Effector memory CD8-positive, alpha-beta T cell (primary cell): ENCODE measurements around the gene ROCK2.
"Not testable (repeated sequence)": the region's sequence is repeated elsewhere in the genome, so short reads cannot be mapped to it uniquely, and the experiment has no call there.

Experiments
- ATAC-seq: fragments of 150-1000 bp; cut with Tn5 transposase; replicated peaks from 2 replicates; pipeline ENCODE4 v1.10.0; 2021; ENCODE audit warnings: mild to moderate bottlenecking, moderate library complexity
- DNase-seq, 3 experiments: peaks; one replicate each; pipeline ENCODE4 v3.0.0; 2021
- H3K27ac Mint-ChIP-seq, 2 donors: one replicate each; pipeline ENCODE4 v1.8.0; 2022; ENCODE audit warnings: mild to moderate bottlenecking in 2 of 2, mixed read lengths in 2 of 2, moderate library complexity in 2 of 2
- H3K27me3 Mint-ChIP-seq, 2 donors: one replicate each; pipeline ENCODE4 v1.8.0; 2022; ENCODE audit warnings: mixed read lengths in 2 of 2
- H3K36me3 Mint-ChIP-seq: one replicate; pipeline ENCODE4 v1.8.0; 2022; ENCODE audit warnings: mild to moderate bottlenecking, moderate library complexity, mixed read lengths; ENCODE audit not compliant: insufficient read depth
- H3K4me1 Mint-ChIP-seq, 2 donors: one replicate each; pipeline ENCODE4 v1.8.0; 2022; ENCODE audit warnings: low read depth in 2 of 2, mixed read lengths in 2 of 2
- H3K4me3 Mint-ChIP-seq, 2 donors: one replicate each; pipeline ENCODE4 v1.8.0; 2022; ENCODE audit warnings: mild to moderate bottlenecking in 2 of 2, mixed read lengths in 2 of 2, moderate library complexity in 2 of 2
- H3K9me3 Mint-ChIP-seq, 2 donors: one replicate each; pipeline ENCODE4 v1.8.0; 2022; ENCODE audit warnings: mixed read lengths in 2 of 2

The ROCK2 gene

DNA sequence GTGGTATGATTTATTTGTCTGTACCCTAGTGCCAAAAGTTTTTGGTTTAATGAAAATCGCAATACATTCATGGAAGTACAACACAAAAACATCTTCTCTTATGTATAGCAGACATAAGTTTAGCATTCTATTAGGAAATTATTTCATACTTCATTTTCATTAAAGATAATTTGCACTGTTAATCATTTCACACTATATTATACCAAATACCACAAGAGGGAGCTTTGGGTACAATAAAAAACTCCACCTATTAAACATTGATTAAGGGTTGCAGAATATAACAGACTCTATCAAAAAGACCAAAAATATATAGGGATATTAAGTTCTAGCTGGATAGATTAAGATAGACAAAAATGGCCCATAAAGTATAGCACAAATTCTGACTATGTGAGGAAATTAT lies 110.1 kb downstream of the ROCK2 start:
- no peak for DNase-seq
- no peaks in the 10 kb centered on the region for H3K9me3 Mint-ChIP-seq
- ATAC-seq = no peak
- peaks cover 3% of the 10 kb centered on the region for H3K36me3 Mint-ChIP-seq
- no peaks in the 10 kb centered on the region for H3K27me3 Mint-ChIP-seq
- H3K4me3 Mint-ChIP-seq = no peak overlapping the region
- H3K4me1 Mint-ChIP-seq = peaks cover 3 to 24% of the 10 kb centered on the region in 2 donors
- no peak overlapping the region for H3K27ac Mint-ChIP-seq

- not testable (repeated sequence) for H3K4me1 Mint-ChIP-seq, H3K27ac Mint-ChIP-seq, H3K36me3 Mint-ChIP-seq, H3K4me3 Mint-ChIP-seq, H3K9me3 Mint-ChIP-seq, ATAC-seq, H3K27me3 Mint-ChIP-seq, DNase-seq
Measured at GRCh38 chr2:11231193-11231592, 113.2 kb downstream of the ROCK2 start.

DNA sequence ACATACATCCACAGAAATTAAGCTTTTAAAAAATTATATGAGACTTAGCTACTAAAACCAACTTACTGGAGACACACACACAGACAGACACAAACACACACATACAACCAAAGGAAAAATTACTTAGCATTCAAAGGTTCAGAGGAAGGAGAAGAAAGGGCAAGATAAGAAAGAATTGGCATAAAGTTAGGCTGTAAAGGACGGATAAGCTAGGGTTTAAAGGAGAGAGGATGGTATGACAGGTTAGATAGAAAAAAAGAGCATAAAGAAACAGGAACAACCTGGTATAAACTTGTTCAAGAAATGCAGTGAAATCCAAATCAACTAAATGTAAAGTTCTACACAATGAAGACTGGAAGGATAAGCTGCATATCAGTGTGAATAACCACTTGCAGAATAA lies 115.7 kb downstream of the ROCK2 start:
- ATAC-seq = no peak
- Mint-ChIP-seq H3K4me3 (no peak overlapping the region), H3K27ac (no peak overlapping the region)

DNA sequence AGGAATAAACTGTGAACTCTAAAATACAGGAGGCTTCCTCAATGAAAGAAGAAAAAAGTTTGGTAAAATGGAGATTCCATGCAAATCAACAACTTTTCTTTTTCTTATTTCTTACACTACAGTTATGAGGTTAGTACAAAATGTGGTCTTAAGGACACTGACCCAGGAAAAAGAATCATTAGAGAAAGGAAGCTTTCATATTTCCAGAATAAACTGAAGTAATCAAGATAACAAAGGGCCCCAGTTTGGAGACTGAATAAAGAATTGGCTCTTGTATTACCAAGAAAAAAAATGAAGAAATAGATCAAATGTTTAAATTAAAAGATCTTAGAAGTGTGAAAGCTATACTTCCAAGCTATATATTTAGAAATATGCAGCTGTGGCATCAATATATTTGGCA lies 116.8 kb downstream of the ROCK2 start:
- DNase-seq (no peak), ATAC-seq (no peak)
- H3K27me3 Mint-ChIP-seq = no peaks in the 10 kb centered on the region
- H3K27ac Mint-ChIP-seq = peak overlapping the region in 1 of 2 donors; percentile 6
- H3K4me3 Mint-ChIP-seq = no peak overlapping the region
- H3K4me1 Mint-ChIP-seq = no peaks in the 10 kb centered on the region
- H3K36me3 Mint-ChIP-seq = peaks cover 8% of the 10 kb centered on the region
- no peaks in the 10 kb centered on the region for H3K9me3 Mint-ChIP-seq

More for the DNA sequence above, 115.7 kb downstream of the ROCK2 start:
- no peaks in the 10 kb centered on the region for H3K4me1 Mint-ChIP-seq
- H3K9me3 Mint-ChIP-seq = no peaks in the 10 kb centered on the region
- H3K27me3 Mint-ChIP-seq = no peaks in the 10 kb centered on the region
- no peak for DNase-seq
- peaks cover 8% of the 10 kb centered on the region for H3K36me3 Mint-ChIP-seq

DNA sequence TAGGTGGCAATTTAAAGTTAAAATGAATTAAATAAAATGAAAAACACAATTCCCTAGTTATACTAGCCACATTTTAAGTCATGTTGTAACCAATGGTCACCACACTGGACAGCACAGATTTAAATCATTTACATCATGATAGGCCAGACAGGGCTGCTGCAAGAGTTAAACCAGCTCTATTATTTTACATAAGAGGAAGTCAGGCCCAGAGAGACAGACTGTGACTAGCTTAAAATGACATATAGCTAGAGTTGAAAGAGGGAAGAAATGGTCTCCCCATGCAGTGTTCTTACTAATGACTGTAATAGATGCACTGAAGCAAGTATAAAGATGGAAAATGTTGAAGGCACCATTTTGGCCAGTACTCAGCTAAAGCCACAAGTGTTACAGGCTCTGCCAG lies 119.5 kb downstream of the ROCK2 start:
- no peak overlapping the region for H3K27ac Mint-ChIP-seq
- DNase-seq = no peak

DNA sequence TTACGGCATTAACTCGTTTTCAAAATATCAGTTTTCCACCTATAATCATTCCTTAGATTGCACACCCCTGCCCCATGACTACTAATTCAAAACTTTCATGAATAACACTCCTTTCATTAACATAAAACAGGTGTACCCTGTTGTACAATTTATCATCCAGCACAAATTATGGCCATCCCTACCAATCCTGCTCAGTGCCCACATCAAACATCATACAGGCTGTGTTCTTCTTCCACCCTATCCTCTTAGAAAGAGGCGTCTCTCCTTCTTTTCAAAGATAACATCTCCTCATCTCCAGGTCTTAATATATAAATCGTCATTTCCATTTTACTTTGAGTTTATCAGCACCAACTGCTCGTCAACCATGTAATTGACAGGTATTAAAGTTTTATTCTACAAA lies 121.6 kb downstream of the ROCK2 start:
- Mint-ChIP-seq H3K27me3 (no peaks in the 10 kb centered on the region), H3K27ac (no peak overlapping the region), H3K4me1 (no peaks in the 10 kb centered on the region), H3K4me3 (no peak overlapping the region), H3K9me3 (no peaks in the 10 kb centered on the region), H3K36me3 (peaks cover 21% of the 10 kb centered on the region)
- DNase-seq (no peak), ATAC-seq (no peak)

More for the DNA sequence above, 119.5 kb downstream of the ROCK2 start:
- H3K27me3 Mint-ChIP-seq = no peaks in the 10 kb centered on the region
- no peak for ATAC-seq
- H3K4me3 Mint-ChIP-seq = no peak overlapping the region
- peaks cover 10% of the 10 kb centered on the region for H3K36me3 Mint-ChIP-seq
- H3K4me1 Mint-ChIP-seq = no peaks in the 10 kb centered on the region
- no peaks in the 10 kb centered on the region for H3K9me3 Mint-ChIP-seq

DNA sequence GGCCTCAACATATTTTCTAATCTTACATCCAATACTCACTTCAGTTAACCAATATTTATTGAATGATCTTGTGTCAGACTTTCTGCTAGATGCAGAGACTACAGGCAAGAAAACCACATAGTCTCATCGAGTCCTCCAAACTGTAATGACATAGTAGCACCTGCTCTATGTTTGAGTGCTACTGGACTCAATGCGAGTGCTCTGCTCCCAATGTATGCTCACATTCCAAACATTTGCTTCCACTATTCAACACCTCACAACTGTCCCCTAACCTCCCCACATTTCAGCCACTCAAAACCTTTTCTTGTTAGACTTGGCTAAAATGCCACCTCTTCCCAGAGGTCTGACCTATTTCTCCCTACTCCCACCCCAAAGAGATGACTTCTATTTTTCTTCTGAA lies 124.0 kb downstream of the ROCK2 start:
- no peak for ATAC-seq
- H3K4me3 Mint-ChIP-seq = no peak overlapping the region
- no peak overlapping the region for H3K27ac Mint-ChIP-seq
- H3K36me3 Mint-ChIP-seq = peaks cover 28% of the 10 kb centered on the region
- no peaks in the 10 kb centered on the region for H3K27me3 Mint-ChIP-seq
- no peaks in the 10 kb centered on the region for H3K9me3 Mint-ChIP-seq
- H3K4me1 Mint-ChIP-seq = no peaks in the 10 kb centered on the region
- DNase-seq = no peak

DNA sequence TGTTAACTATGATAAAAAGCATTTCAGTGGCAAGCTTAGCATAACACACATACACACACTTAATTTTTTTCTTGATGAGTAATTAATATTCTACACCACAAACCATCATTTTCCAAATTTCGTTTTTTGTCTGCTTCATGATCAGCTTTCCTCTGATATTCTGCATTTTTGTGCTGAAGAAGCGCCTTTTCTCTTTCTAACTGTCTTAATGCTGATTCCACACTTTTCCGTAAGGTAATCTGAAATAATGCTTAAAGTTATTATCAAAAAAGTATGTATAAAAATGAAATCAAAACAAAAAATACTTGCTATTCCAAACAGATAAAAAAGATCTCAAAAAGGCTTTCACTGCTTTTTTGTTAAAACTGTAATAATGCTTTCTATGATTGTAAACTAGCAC lies 129.0 kb downstream of the ROCK2 start:
- ATAC-seq (no peak), DNase-seq (no peak)
- no peak overlapping the region for H3K4me3 Mint-ChIP-seq
- no peaks in the 10 kb centered on the region for H3K9me3 Mint-ChIP-seq
- no peaks in the 10 kb centered on the region for H3K4me1 Mint-ChIP-seq
- H3K36me3 Mint-ChIP-seq = peaks cover 60% of the 10 kb centered on the region
- no peak overlapping the region for H3K27ac Mint-ChIP-seq
- no peaks in the 10 kb centered on the region for H3K27me3 Mint-ChIP-seq

GRCh38 chr2:11214770-11215169 lies 129.7 kb downstream of the ROCK2 start:
- peaks cover 57% of the 10 kb centered on the region for H3K36me3 Mint-ChIP-seq
- H3K27ac Mint-ChIP-seq = no peak overlapping the region
- H3K4me3 Mint-ChIP-seq = no peak overlapping the region
- DNase-seq = no peak
- H3K9me3 Mint-ChIP-seq = no peaks in the 10 kb centered on the region
- no peak for ATAC-seq
- no peaks in the 10 kb centered on the region for H3K27me3 Mint-ChIP-seq
- H3K4me1 Mint-ChIP-seq = no peaks in the 10 kb centered on the region

DNA sequence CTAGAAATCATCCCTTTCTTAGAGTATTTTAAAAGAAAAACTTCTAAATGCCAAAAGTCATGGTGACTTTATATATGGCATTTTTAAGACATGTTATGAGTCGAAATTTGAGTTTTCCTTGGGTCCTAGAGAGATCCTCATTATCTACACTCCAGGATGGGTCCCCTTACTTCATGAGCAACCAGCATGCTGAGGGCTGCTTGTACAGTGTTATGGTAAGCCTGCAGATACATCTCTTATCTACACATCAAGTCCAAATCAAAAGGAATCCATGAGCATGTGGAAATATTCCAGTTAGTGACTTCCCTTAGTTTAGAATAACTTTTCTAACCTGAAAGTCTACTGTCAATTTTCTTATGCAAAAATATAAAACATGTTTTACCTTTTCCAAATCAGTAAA lies 130.5 kb downstream of the ROCK2 start:
- Mint-ChIP-seq H3K36me3 (peaks cover 51% of the 10 kb centered on the region), H3K9me3 (no peaks in the 10 kb centered on the region), H3K27me3 (no peaks in the 10 kb centered on the region), H3K4me1 (no peaks in the 10 kb centered on the region), H3K27ac (no peak overlapping the region), H3K4me3 (no peak overlapping the region)
- DNase-seq (no peak), ATAC-seq (no peak)

GRCh38 chr2:11213090-11213638 lies 131.3 kb downstream of the ROCK2 start:
- DNase-seq = no peak
- Mint-ChIP-seq H3K4me3 (no peak overlapping the region), H3K27ac (no peak overlapping the region), H3K9me3 (no peaks in the 10 kb centered on the region), H3K36me3 (peaks cover 47% of the 10 kb centered on the region), H3K4me1 (no peaks in the 10 kb centered on the region), H3K27me3 (no peaks in the 10 kb centered on the region)
- ATAC-seq = no peak

DNA sequence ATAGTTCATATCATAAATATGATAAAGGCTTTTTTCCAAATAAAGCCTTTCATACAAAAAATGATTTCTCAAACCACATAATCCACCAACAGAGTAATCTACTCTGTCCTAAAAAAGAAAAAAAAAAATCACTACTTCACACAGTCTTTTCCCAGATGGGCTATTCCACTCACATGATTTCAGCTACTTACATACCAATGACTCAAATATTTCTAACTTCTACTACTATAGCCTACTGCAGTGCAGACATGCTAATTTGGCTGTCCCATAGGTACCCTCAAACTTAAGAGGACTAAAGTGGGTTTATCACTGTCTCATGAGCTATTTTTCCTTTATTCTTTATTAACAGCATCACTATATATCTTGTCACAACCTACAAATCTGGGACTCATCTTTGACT lies 131.8 kb downstream of the ROCK2 start:
- peaks cover 45% of the 10 kb centered on the region for H3K36me3 Mint-ChIP-seq
- H3K4me3 Mint-ChIP-seq = no peak overlapping the region
- no peak for ATAC-seq
- no peaks in the 10 kb centered on the region for H3K27me3 Mint-ChIP-seq
- DNase-seq = no peak
- no peaks in the 10 kb centered on the region for H3K4me1 Mint-ChIP-seq
- H3K9me3 Mint-ChIP-seq = no peaks in the 10 kb centered on the region
- H3K27ac Mint-ChIP-seq = no peak overlapping the region

GRCh38 chr2:11208083-11208482 lies 136.4 kb downstream of the ROCK2 start:
- no peak for DNase-seq
- Mint-ChIP-seq H3K4me3 (no peak overlapping the region), H3K27ac (no peak overlapping the region), H3K36me3 (peaks cover 11% of the 10 kb centered on the region), H3K9me3 (no peaks in the 10 kb centered on the region), H3K27me3 (no peaks in the 10 kb centered on the region), H3K4me1 (peaks cover 11 to 12% of the 10 kb centered on the region in 2 donors)
- ATAC-seq = no peak

- peaks cover 18% of the 10 kb centered on the region for H3K36me3 Mint-ChIP-seq
- no peak overlapping the region for H3K4me3 Mint-ChIP-seq
- peak overlapping the region in 1 of 2 donors; percentile 67 for H3K27ac Mint-ChIP-seq
- DNase-seq (no peak), ATAC-seq (peak; percentile 17)
- peaks cover 11 to 12% of the 10 kb centered on the region in 2 donors for H3K4me1 Mint-ChIP-seq
- no peaks in the 10 kb centered on the region for H3K9me3 Mint-ChIP-seq
- H3K27me3 Mint-ChIP-seq = no peaks in the 10 kb centered on the region
Measured at GRCh38 chr2:11203480-11203879, 141.0 kb downstream of the ROCK2 start.

- ATAC-seq (no peak), DNase-seq (no peak)
- Mint-ChIP-seq H3K4me3 (no peak overlapping the region), H3K36me3 (peaks cover 24% of the 10 kb centered on the region), H3K9me3 (no peaks in the 10 kb centered on the region), H3K27ac (peak overlapping the region in 1 of 2 donors; percentile 15), H3K4me1 (peaks cover 11 to 12% of the 10 kb centered on the region in 2 donors), H3K27me3 (no peaks in the 10 kb centered on the region)
Measured at GRCh38 chr2:11201969-11202368, 142.5 kb downstream of the ROCK2 start.
